ENCODE data around the gene OR4K2.
"Not testable (repeated sequence)": the region's sequence is repeated elsewhere in the genome, so short reads cannot be mapped to it uniquely, and the experiment has no call there.

OR4K2 gene, protein sequence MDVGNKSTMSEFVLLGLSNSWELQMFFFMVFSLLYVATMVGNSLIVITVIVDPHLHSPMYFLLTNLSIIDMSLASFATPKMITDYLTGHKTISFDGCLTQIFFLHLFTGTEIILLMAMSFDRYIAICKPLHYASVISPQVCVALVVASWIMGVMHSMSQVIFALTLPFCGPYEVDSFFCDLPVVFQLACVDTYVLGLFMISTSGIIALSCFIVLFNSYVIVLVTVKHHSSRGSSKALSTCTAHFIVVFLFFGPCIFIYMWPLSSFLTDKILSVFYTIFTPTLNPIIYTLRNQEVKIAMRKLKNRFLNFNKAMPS

DNA sequence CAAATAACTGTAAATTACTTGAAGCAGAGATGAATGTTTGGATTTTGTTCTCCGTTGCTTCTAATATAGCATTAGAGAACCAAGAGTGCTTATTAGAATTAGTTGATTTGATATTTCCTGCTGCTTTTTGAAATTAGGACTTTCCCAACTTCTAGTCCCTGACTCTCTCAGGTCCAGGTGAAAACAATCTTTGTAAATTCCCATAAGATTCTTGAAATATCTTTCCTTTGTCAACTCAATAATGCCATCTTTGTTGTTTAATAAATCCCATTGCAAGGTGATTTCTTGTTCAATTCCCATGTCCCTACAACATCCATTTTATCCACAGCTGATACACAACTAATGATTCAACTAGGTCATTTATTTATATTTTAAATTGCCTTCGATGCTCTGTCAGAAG, at the start of gene OR4K2:
TSS of gene OR4K2 (plus strand) at position 301 of the 400 bp plus-strand sequence. CDS start 1,126 bp downstream, outside the sequence.
- no peak for DNase-seq (ENCODE audit: low read depth)

DNA sequence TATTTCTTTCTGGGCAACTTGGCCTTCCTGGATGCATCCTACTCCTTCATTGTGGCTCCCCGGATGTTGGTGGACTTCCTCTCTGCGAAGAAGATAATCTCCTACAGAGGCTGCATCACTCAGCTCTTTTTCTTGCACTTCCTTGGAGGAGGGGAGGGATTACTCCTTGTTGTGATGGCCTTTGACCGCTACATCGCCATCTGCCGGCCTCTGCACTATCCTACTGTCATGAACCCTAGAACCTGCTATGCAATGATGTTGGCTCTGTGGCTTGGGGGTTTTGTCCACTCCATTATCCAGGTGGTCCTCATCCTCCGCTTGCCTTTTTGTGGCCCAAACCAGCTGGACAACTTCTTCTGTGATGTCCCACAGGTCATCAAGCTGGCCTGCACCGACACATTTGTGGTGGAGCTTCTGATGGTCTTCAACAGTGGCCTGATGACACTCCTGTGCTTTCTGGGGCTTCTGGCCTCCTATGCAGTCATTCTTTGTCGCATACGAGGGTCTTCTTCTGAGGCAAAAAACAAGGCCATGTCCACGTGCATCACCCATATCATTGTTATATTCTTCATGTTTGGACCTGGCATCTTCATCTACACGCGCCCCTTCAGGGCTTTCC, 47.2 kb upstream of the OR4K2 start:
- not testable (repeated sequence) for DNase-seq (ENCODE audit: low read depth)

DNA sequence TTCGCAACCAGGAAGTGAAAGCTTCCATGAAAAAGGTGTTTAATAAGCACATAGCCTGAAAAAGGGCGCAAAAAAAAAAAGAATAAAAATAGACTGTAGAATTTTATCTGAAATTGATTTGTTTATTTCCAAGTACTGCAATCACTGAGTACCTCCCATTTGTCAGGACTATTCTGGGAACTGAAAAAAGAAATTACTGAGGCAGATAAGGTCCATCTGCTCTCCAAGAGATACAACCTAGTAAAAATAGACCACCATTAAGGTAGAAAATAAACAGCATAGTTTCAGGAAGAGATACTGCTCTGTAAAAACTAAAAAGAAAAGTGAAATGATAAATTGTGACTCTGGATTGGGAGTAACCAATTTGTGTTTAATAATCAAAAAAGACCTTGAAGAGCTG, 46.6 kb upstream of the OR4K2 start:
- DNase-seq (ENCODE audit: low read depth), result no peak

DNA sequence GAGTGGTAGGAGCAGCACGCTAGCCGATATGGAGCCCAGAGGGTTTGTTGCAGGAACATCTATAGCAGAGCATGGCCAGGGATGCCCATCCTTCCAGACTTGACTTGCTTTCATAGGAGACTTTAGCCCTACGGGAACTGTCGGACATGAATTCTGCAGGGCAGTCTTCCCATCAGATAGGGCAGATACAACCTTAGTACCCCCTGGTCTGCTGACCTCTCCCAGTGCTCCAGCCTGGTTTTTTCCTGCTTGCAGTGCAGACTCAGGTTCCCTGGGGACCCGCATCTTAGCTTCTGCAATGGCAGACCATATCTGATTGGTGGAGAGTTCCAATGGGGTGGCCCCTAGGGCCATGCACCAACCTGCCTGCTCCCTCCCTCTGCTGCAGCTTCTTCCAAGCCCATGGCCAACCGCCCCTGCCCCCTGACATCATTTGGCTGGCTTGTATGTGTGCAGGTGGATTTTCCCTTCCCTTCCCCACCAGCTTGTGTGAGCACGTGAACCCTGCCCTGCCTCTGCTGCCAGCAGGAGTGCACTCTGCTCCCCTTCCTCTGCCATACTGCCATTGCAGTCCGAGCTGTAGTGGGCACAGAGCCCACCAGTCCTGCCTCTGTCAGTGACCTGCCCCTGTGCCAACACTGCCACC, 40.6 kb upstream of the OR4K2 start:
- not testable (repeated sequence) for DNase-seq (ENCODE audit: low read depth)

DNA sequence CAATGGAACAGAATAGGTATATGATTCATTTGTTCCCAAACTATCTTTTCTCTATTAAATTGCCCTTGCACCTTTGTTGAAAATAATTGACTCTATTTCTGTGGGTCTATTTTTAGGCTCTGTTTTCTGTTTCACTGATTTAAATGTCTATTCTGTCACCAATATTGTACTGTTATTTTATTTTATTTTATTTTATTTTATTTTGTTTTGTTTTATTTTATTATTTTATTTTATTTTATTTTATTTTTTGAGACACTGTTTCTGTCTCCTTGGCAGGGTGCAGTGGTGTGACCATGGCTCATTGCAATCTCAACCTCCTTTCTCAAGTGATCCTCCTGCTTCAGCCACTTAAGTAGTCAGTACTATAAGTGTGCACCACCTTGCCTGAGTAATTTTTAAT, 36.5 kb upstream of the OR4K2 start:
- no peak for DNase-seq (ENCODE audit: low read depth)

DNA sequence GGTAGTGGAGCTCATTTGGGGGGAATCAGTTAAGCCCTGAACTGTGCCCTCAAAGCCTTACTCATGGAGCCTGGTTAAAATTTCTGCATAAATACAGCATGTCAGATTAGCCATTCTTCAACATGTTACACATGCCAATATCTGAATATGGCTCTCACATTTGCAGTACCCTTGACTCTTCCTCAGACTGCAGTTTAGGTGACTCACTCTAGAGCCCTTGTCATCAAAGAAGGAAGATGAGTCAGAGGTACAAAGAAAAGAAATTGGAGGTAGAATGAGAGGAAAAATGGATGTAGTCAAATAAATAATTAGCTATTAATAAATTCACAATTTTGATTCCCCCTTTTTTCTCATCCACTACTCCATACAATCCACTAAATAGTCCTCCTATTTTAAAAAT, 23.6 kb upstream of the OR4K2 start:
- DNase-seq (ENCODE audit: low read depth), result no peak

DNA sequence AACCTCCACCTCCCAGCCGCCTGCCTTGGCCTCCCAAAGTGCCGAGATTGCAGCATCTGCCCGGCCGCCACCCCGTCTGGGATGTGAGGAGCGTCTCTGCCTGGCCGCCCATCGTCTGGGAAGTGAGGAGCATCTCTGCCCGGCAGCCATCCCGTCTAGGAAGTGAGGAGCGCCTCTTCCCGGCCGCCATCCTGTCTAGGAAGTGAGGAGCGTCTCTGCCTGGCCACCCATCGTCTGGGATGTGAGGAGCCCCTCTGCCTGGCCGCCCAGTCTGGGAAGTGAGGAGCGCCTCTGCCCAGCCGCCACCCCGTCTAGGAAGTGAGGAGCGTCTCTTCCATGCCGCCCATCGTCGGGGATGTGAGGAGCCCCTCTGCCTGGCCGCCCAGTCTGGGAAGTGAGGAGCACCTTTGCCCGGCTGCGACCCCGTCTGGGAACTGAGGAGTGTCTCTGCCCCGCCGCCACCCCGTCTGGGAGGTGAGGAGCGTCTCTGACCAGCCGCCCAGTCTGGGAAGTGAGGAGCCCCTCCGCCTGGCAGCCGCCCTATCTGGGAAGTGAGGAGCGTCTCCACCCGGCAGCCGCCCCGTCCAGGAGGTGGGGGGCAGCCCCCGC, 8.8 kb upstream of the OR4K2 start:
- DNase-seq (ENCODE audit: low read depth), result not testable (repeated sequence)

DNA sequence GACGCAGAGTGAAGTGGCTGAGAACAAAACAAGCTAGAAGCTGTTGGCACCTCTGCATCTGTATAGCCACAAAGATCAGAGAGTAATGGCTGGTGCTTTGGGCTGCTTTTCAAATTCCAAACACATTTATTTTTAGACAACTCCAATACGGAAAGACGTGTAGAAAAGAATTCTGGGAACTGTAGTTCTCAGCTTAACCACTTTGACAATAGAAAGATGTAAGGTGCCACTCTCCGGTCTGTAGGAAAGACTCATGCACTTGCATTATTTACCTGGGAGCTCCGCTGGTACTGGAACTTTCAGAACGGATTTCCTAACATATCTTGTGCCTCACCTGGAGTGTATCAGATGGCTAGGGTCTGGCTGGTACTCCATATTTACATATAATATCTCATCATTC, 1.8 kb upstream of the OR4K2 start:
- no peak for DNase-seq (ENCODE audit: low read depth)

DNA sequence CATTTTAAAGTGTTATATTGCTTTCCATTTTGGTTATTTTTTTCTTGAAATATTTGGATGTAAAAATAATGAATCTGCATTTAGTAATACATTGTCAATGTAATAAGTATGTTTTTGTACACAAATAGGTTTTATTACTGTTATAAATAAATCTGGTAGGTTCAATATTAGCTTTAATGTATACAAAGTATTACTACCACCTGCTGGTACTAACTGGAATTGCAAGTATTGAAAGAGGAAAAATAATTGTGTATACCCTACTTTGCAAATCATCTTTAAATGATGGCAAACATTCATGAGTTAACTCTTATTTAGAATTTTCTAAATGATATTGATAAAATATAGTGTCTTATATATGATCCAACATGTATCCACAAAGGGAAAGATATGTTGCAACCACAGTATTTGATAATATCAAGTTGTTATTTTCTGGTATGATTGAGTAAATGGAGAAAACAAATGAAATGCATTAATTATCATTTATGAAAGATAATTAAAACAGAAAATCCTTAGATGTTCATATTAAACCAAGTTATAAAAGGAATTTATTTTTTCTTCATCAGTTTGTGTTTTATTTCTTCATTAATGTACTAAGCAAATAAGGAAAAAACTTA, 3.2 kb downstream of the OR4K2 start:
- peak; percentile 8 for DNase-seq (ENCODE audit: low read depth)

DNA sequence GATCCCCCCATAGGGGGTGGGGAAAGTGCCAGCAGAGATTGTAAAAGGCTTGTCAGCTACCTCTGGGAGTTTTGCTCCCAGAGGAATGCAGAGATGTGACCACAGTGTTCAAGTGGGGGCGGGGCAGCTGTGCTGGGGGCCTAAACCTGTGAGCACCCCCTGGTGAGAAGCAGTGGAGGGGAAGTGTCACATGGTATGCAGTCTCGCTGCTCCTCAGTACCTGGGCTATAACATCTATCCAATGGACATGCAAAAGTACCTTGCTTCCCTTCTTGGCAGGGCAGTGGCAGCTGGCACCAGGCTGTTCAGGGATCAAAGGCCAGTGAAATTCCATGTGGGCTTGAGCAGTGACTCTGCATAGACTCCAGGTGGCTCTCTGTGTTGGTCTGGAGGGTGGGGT, 20.3 kb downstream of the OR4K2 start:
- no peak for DNase-seq (ENCODE audit: low read depth)

DNA sequence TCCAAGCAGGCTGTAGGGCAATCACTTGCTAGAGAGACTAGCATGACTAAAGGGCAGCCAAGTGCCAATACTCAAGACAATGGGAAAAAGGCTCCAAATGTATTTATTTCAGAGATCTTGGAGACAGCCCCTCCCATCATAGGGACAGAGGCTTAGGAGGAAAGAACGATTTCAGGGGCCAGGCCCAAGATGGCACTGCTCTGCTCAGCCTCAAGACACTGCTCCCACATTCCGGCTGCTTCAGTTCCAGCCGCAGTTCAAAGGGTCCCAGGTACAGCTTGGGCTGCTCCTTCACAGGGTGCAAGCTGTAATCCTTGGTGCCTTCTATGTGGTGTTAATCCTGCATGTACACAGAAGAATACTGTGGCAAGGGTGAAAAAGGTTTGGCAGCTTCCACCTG, 26.1 kb downstream of the OR4K2 start:
- no peak for DNase-seq (ENCODE audit: low read depth)

DNA sequence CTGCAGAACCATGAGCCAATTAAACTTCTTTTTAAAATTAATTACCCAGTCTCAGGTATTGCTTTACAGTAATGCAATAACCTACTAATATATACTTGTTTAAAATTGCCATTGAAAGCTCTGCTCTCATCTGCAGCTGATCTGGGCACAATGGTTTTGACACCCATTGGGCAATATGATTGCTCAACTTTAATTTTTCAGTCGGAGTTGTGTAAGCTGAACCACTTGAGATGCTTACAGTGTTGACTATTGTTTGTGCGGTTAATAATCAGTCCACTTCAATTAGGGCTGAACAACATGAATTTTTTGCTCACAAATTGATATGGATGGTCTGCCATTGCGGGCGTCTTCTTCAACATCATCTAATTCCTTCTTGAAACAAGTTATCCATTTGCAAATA, 27.5 kb downstream of the OR4K2 start:
- DNase-seq (ENCODE audit: low read depth), result no peak

DNA sequence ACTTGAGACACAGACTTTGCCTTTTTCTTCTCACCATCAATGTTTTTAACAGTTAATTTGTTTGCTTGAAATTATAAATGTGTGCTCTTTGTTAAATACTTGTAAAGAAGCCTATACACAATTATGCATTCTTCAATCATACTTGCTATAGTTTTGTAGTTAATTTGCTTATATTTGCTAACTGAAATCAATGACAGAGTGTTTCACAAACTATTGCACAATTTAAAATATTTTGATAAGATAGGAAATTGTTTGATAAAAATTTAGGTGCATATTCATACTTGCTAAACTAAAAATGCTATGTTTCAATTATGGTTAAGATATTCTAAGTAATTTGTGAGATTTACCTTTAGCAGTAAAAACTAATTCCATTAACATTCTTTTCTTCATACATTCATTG, 31.7 kb downstream of the OR4K2 start:
- DNase-seq (ENCODE audit: low read depth), result no peak

DNA sequence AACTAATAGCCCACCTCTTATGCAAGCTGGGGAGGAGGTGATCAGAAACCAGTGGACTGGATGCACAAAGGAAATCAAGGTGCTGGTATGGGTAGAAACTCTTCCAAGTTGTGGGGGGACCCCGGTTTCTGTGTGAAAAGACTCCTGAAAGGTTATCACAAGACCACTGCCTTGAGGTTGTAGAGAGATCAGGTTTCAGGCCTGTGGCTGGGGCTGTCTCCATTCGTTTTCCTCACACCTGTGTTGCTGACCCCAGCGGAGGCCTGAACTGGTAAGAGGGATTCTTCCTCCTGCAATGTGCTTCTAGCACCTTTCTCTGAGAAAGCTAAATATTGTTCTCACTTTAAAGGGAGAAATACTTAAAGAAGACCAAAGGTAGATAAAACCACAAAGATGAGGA, 36.2 kb downstream of the OR4K2 start:
- DNase-seq (ENCODE audit: low read depth), result no peak

DNA sequence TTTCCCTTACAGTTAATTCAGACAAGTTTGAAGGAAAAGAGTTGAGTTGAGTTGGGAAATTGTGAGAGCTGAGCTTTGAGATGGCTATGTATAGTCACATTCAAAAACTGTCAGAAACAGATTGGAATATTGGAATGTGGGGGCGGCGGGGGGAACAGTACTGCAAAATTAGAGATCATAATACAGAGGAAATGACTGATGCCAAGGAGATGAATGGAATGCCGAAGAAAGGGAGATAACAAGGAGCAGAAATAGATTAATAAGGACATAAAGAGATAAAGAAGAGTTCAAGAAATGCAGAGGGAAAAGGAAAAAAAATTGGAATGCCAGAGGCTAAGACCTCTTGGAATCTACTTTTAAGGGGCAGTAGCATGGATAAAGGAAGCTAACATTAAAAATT, 42.3 kb downstream of the OR4K2 start:
- no peak for DNase-seq (ENCODE audit: low read depth)

DNA sequence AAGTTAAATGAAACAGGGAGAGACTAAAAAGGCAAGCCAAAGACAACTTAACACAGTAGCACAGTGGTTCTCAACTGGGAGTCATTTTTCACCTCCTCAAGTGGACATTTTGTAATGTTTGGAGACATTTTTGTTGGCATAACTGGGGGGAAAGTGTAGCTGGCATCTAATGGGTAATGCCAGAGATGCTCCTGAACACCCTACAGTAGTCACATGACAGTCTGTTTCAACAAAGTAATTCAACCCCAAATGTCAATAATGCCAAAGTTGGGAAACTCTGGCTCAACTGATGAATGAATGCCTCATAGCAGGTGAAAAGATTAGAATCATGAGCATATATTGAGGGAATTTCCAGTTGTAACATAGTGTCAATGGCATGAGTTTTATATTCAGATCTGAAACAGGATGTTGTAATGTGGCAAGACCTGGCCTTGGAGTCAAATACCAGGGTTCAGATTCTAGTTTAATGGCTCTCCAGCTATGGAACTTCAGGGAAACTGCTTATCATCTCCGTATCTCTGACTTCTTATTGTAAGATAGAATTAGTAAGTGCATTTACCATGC, 43.1 kb downstream of the OR4K2 start:
- DNase-seq (ENCODE audit: low read depth), result no peak

DNA sequence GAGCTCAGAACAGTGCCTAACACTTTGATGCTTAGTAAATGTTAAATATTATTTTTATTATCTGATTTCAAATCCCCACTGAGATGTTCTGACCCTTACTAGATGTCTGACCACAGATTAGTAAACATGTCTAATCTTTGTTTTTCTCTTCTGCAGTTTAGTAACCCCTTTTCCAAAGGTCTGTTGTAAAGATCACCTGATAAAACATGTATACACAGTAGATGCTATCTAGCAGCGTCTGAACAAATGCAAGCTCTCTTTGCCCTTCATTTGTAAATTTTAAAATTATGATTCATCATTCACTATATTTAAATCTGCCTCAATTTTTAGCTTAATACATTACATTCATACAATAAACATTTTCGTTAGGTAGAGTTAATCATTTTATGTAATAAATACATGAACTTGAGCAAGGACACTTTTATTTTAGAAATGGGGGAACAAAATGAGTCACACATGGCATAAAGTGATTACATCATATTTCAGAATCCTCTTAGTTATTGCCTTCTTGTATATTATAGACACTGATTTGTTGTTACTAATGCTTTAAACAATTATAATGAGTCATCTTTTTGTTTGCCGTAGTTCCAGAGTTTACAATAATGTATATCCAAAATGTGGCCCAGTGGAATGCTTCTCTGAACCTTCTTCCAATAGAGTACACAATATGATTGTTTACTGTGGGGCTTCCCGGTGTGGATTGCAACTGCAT, 43.8 kb downstream of the OR4K2 start:
- no peak for DNase-seq (ENCODE audit: low read depth)

DNA sequence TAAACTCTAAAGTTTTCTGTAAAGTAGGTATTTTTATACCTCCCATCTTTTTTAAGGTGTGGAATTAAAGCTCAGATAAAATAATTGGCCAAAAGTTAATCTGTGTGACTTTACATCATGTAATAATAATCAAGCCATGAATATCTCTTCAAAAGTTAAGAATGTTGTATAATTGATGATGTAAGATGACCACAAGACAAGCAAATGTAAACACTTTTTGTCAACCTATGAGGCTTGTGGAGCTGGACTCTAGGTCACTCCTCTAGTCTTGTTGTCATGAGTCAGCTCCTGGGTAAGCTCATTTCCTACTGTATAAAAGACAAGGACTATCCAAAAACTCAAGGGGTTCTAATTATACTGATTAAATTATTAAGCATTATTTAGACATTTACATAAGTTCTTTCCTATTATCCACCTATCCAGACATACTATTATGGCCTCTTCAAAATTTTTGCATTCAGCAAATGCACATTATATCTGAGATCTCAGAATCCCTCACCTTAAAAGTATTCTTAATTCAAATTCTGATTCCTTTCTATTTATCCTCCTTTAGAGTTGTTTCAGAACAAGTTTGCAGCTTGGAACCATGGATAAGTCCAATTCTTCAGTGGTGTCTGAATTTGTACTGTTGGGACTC, 45.2 kb downstream of the OR4K2 start, which contains the start of gene OR4K5:
TSS of gene OR4K5 (plus strand) at position 587 of the 637 bp plus-strand sequence. CDS start at position 587, 0 bp downstream.
- DNase-seq (ENCODE audit: low read depth), result no peak

DNA sequence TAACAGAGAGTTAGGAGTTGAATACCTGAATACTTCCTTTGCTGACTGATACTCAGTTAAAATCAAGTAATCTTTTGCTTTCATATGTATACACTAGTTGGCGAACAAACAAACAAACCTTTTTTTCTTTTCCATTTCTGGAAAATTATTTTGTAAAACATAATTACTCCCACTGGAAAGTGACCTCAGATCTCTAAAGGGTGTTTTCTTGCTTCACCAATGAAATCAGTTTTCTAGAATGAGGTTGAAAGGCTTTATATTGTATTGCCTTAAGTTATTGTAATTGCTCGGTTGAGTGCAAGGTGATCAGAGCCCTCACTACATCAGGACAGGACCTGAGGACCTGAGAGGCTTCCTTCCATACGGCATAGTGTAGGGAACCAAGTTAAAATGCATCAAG, 55.7 kb downstream of the OR4K2 start, which contains the start of gene OR4K1:
TSS of gene OR4K1 (plus strand) at position 301 of the 400 bp plus-strand sequence. CDS start 4,750 bp downstream, outside the sequence.
- no peak for DNase-seq (ENCODE audit: low read depth)

All from iris pigment epithelial cell (primary cell).